Posterior cingulate gyrus (tissue), 11 donors: ENCODE results near the gene LRRC61.
"Not testable (repeated sequence)": the region's sequence is repeated elsewhere in the genome, so short reads cannot be mapped to it uniquely, and the experiment has no call there.

ENCODE experiments used
- DNase-seq, 10 donors: peaks; one replicate each; pipeline versions ENCODE4 v3.0.0 to v3.0.0-alpha.2; 2020 to 2021; ENCODE audit warnings: mixed read lengths in 3 of 10
- intact Hi-C: fragments of 100-400 bp; cut with DNase I; formaldehyde crosslinking; loops from one replicate; pipeline ENCODE4 v1.15.1; 2023

LRRC61 gene

GRCh38 chr7:150378853-150379440 lies 55.8 kb downstream of the LRRC61 start, which contains the start of gene ZNF775:
ZNF775 (plus strand) TSS chr7:150379330; CDS start chr7:150388471, 9,141 bp downstream.
- DNase-seq, result peak; percentile 91 to 99 (median 96)
- intact Hi-C loops, result no loop called here

GRCh38 chr7:150379441-150380379 lies 56.6 kb downstream of the LRRC61 start:
- intact Hi-C loops, result loop anchor here (10.0 kb wide), 1 partner anchor 505 kb away; the partner anchor contains the start of gene ATP6V0E2
- DNase-seq, result peak in 3 of 10 donors; percentile 22 to 90 (median 25)

GRCh38 chr7:150380463-150380862 lies 57.3 kb downstream of the LRRC61 start:
- DNase-seq, result peak in 2 of 10 donors; percentile 16 to 52
- intact Hi-C loops, result loop anchor here (10.0 kb wide), 1 partner anchor 506 kb away; the partner anchor contains the start of gene ATP6V0E2

- DNase-seq, result peak in 1 of 10 donors; percentile 13
- intact Hi-C loops, result loop anchor here (10.0 kb wide), 1 partner anchor 506 kb away; the partner anchor contains the start of gene ATP6V0E2
These were observed 57.9 kb downstream of the LRRC61 start for GRCh38 chr7:150381096-150381495.

- DNase-seq, result no peak
- intact Hi-C loops, result loop anchor here (10.0 kb wide), 1 partner anchor 507 kb away; the partner anchor contains the start of gene ATP6V0E2
These were observed 58.6 kb downstream of the LRRC61 start for GRCh38 chr7:150381785-150382122.

- intact Hi-C loops, result loop anchor here (10.0 kb wide), 1 partner anchor 507 kb away; the partner anchor contains the start of gene ATP6V0E2
- peak in 4 of 10 donors; percentile 38 to 90 (median 48) for DNase-seq
These were observed 59.1 kb downstream of the LRRC61 start for GRCh38 chr7:150382123-150382843.

- no peak for DNase-seq
- intact Hi-C loops, result loop anchor here (10.0 kb wide), 1 partner anchor 508 kb away; the partner anchor contains the start of gene ATP6V0E2
These were observed 59.7 kb downstream of the LRRC61 start for GRCh38 chr7:150382844-150383225.

GRCh38 chr7:150383710-150384397 lies 60.7 kb downstream of the LRRC61 start:
- intact Hi-C loops, result loop anchor here (10.0 kb wide), 1 partner anchor 509 kb away; the partner anchor contains the start of gene ATP6V0E2
- peak; percentile 89 to 99 (median 94) for DNase-seq

- intact Hi-C loops, result loop anchor here (10.0 kb wide), 1 partner anchor 510 kb away; the partner anchor contains the start of gene ATP6V0E2
- DNase-seq, result peak in 1 of 10 donors; percentile 64
These were observed 61.5 kb downstream of the LRRC61 start for GRCh38 chr7:150384406-150385301.

- peak in 1 of 10 donors; percentile 64 for DNase-seq
- intact Hi-C loops, result loop anchor here (10.0 kb wide), 1 partner anchor 511 kb away; the partner anchor contains the start of gene ATP6V0E2
These were observed 62.2 kb downstream of the LRRC61 start for GRCh38 chr7:150385302-150385723.

- intact Hi-C loops, result loop anchor here (10.0 kb wide), 1 partner anchor 511 kb away; the partner anchor contains the start of gene ATP6V0E2
- DNase-seq, result not testable (repeated sequence)
These were observed 62.7 kb downstream of the LRRC61 start for GRCh38 chr7:150385884-150386283.
